HG02981 (cell line): Measurements from ENCODE around the gene SNX9.
"Not testable (repeated sequence)": the region's sequence is repeated elsewhere in the genome, so short reads cannot be mapped to it uniquely, and the experiment has no call there.

ENCODE experiments used
- ATAC-seq: cut with Tn5 transposase; IDR thresholded peaks from one replicate; pipeline ENCODE4 v1.9.1; 2021; ENCODE audit warnings: mild to moderate bottlenecking, moderate library complexity; ENCODE audit not compliant: unreplicated experiment

Gene SNX9

GRCh38 chr6:157880534-157880933 lies 57.5 kb downstream of the SNX9 start:
- ATAC-seq: no peak

DNA sequence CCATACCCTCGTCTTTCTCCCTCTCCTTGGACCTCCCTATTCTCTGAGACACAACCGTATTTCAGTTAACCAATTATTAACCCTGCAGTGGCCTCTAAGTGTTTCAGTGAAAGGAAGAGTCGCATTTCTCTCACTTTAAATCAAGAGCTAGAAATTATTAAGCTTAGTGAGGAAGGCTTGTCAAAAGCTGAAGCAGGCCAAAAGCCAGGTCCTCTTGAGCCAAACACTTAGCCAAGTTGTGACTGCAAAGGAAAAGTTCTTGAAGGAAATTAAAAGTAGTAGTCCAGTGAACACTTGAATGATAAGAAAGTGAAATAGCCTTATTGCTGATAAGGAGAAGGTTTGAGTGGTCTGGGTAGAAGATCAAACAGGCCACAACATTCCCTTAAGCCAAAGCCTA lies 58.3 kb downstream of the SNX9 start:
- ATAC-seq: no peak

- no peak for ATAC-seq
These were observed 61.7 kb downstream of the SNX9 start for GRCh38 chr6:157884756-157885155.

GRCh38 chr6:157885211-157885788 lies 62.3 kb downstream of the SNX9 start:
- ATAC-seq: no peak

DNA sequence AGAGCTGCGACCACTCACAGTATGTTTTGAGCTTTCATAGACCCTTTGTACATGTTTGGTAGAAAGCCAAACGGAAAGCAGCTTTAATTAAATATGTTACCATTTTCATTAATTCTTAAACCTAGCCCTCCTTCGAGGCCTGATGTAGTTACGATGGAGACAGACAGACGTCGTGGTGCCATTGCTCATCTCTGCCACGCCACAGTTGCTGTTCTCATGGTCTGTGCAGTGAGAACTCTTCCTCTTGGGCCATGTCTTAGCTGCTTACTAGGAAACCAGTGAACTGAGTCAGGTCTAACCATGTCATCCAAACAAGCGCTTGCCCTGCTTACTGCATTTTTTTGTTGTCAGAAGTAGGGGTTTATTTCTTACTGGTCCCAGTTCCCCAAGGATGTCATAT lies 62.8 kb downstream of the SNX9 start:
- ATAC-seq: no peak

DNA sequence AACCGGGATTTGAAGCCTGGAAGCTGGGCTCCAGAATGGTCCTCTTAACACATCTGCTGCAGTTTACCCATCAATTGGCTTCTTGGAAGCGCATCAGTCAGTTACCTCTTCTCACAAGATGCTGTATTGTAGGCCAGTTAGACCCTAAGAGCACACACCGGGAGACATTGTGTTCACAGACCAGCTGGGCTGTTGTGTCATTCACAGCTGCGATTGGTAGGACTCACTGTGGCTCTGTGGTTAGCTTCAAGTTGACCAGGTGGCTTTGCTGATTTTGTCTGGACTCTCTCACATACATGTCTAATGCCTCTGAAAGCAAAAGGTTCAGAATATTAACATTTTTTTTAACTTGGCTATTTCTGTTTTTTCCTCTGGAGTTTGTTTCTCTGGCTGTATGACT lies 64.8 kb downstream of the SNX9 start:
- no peak for ATAC-seq

DNA sequence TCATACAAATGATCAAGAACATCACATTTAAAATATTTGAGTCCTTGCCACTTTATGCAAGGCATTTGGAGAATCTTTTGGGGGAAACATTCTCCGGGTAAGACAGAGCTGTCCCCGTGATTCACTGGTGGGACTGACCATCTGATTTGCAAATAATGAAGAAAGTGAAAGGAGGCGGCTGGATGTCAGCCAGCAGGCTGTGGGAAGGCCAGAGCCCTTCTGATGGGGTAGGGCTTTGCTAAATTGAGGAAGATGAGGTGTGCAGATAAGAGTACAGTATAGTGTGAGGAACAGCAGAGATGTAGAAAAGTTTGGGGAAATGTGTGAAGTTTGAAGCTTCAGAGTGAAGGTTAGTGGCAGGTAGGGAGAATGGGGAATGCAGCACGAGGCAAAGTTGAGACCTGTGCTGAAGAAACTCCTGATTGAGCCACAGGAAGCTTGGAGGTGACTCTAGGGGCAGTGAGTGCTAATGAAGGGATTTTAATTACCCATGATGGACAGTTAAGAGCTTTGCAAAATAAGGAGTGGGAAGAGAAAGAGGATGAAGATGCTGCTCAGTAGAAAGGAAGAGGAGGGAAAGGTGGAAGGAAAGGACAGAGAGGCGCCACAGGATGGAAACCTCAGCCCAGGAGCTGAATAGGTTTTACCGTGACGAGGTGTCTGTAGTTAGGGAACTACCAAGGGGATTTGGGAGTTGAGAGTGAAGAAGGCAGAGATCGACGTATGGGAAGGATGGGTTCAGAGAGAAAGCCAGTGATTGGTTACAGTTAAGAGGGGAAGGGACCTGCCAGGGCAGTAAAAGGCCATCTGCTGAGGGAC lies 68.7 kb downstream of the SNX9 start:
- ATAC-seq: no peak

DNA sequence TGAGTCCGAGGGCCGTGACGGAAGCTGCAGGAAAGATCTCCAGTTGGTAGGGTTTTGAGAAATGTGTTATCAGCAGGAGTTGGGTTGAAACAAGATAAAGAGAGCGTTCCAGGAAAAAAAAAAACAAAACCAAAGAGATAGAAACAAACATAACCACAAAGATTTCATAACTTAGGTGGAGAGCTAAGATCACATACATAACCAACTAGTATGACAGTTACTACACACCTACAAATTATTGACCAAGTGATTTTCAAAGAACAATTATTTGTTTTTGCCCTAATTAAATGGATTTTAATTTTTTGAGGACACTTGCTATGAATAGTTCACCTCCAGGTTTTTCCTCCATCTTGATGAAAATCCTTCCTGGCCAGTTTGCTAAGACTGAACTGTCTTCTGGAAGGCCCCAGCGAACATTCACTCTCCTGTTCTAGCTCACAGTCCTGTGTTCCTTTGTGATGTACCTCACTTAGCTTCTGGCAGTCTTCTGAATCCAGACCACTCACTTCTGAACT lies 69.4 kb downstream of the SNX9 start:
- no peak for ATAC-seq

- no peak for ATAC-seq
These were observed 70.2 kb downstream of the SNX9 start for GRCh38 chr6:157893238-157893637.

DNA sequence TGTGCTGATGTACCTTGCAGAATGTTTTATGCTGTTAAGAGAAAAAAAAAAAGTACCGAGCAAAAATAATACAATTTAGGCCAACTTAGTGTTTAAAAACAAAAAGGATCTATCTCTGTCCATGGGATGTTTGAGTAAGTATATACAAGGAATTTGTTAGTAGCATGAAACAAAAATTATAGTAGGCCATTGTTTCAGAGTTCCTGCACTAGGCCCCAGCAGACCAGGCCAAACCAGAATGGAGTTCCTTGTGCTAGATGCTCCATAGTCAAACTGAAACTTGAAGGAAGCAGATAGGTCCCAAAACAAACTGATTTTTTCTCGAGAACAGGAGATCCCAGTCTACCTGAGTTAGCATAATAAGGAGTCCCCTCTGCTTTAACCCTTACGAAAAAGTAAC lies 72.5 kb downstream of the SNX9 start:
- ATAC-seq: no peak

- ATAC-seq: no peak
These were observed 73.9 kb downstream of the SNX9 start for GRCh38 chr6:157896932-157897331.

- ATAC-seq: no peak
These were observed 75.1 kb downstream of the SNX9 start for GRCh38 chr6:157898169-157898568.

DNA sequence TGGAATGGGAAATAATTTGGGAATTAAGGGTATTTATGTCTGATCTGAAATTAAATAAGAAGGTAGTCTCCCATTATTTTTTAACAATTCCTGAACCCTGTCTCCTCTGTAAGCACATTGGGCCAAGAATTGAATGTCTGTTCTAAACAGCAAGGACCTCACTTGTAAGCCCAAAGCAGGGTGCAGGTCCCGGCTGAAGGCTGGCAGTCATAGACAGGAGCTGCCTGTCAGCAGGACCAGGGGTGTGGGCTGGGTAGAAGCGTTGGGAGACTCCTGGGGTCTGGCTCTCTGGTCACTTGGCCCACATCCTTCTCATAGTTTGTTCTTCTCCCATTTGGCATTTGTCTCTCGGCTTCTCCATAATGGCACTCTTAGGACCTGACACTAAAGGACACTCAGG lies 75.6 kb downstream of the SNX9 start:
- ATAC-seq: no peak

GRCh38 chr6:157900262-157900661 lies 77.2 kb downstream of the SNX9 start:
- not testable (repeated sequence) for ATAC-seq

- not testable (repeated sequence) for ATAC-seq
These were observed 77.7 kb downstream of the SNX9 start for GRCh38 chr6:157900751-157901150.

DNA sequence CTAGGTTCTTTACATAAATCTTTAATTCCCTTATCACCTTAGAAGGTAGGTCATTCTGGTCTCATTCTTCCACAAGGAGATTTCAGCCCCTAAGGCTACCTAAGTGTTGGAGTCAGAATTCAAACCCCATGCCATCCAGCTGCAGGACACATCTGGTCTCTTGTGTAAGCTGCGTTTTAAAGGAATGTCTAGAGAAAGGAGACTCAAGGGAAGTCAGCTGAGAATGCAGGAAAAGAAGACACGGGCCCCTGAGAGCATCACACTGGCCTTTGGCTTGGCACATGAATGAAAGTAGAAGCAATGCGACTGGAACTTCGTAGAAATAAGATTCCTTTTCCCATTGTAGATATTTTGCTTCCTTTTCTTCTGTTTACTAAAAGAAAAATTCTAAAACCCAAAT lies 82.0 kb downstream of the SNX9 start:
- no peak for ATAC-seq

GRCh38 chr6:157905590-157906342 lies 82.7 kb downstream of the SNX9 start:
- ATAC-seq: no peak

DNA sequence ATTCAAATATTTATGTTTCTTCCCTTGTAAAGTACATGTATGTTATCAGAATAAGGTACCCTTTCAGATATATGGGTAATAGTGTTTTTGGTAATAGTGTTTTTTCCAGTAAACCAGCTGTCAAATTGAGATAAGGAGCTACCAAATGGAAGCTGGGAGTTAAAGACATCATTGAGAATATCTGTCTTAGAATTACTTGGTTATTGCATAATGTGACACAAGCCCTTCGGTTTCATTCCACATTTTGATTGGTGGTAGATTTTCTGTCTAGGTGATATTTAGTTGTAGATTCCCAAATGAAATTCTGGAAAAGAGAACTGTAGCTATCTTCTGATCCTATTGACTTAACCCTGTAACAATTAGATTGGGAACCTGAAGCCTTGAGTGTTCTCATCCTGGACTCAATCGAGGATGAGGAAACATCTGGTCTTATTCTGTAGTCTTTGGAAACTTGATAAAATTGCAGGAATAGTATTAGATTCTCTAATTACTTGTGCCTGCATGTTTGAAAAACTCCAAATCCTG lies 83.6 kb downstream of the SNX9 start:
- ATAC-seq: no peak

DNA sequence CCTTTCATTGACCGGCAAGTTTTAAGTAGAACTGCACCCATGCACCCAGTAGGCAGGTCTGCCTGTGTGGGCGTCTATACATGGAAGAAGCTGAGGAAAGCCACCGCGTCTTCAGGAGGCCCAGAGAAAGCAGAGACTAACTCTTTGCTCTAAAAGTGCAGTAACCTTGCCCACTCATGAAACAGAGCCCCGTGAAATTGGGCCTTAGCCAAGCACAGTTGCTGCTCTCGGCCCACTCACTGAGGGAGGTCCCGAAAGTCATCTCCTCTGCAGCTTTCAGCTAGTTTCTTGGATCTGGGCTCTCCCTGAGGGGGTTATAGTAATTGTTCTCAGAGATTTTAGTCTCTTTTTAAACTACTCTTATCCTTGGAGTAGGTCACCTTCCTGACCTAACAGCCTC lies 84.6 kb downstream of the SNX9 start:
- no peak for ATAC-seq

DNA sequence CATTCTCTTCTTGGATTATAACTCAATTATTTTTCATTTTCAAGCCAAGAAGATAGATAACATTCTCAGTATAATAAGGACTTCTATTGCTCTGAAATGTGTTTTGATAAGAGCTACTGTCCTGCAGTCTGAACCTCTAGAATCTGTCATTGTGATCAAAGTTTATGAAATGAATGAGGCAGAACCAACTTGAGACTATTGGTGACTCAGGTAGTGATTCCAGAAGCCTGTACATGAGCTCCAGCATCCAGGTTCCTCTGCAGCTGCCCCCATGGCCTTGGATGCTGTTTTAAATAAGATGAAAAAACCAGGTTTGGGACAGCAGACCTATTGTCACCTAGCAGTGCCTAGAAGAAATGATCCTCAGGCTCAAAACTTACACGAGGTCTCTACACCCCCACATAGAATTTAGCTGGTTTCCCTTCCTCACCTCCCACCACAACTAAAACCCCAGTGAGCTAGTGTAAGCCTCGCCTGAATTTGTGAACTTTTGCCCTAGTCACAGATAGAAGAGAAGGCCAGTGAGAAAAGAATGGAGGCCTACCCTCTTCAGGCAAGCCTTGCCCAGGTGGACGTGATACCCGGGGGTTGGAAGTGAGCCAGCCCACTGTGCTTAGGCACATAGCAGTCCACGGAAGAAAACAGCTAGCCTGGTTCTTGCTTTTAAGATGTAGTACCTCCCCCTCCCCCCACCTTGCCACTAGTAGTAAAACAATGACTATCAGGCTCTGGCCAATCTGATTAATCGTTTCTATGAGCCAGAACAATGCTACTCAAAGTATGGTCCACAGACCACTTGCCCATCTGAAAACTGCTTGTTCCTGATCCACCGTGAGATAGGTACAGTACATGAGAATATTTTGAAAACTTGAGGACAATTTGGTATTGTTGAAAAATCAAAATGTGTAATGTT lies 85.6 kb downstream of the SNX9 start:
- ATAC-seq: peak; percentile 67
